ENCODE results near the gene ARL6IP4. TPM values are rescaled to one million over a fixed set of nuclear protein-coding genes. Genes with fewer than 3 reads are reported as not detected.

Gene ARL6IP4
- total RNA-seq, 1 experiment from 2014 or later = 272 TPM

DNA sequence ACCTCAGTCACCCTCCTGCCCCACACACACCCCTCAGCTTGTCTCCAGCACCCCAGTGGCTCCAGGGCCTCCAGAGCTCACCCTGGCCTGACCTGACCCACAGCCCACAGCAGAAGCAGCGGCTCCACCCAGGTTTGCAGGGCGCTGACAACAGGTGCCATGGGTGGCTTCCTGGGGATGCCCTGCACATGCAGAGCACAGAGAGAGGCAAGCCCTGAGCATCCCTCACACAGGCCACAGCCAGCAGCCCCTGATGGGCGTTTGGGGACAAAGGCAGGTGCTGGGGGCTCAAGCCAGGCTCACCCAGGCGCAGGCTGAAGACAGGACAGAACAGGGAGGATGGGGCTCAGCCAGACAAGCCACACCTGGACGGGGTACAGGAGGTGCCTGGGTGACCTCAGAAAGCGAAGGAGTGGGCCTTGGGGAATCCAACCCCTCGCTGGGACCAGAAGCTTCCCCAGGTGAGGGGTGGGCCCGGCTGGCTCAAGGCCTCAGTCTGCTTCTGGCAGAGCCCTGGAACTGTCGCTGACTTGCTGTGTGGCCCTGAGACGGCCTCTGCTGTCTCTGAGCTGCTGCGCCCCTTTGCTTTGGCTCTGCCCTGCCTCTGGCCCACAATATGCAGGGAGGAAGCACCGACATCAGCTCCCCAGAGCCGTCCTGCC is 10.6 kb downstream of the ARL6IP4 start:
- DNase-seq (ENCODE audit: low read depth) = no peak

DNA sequence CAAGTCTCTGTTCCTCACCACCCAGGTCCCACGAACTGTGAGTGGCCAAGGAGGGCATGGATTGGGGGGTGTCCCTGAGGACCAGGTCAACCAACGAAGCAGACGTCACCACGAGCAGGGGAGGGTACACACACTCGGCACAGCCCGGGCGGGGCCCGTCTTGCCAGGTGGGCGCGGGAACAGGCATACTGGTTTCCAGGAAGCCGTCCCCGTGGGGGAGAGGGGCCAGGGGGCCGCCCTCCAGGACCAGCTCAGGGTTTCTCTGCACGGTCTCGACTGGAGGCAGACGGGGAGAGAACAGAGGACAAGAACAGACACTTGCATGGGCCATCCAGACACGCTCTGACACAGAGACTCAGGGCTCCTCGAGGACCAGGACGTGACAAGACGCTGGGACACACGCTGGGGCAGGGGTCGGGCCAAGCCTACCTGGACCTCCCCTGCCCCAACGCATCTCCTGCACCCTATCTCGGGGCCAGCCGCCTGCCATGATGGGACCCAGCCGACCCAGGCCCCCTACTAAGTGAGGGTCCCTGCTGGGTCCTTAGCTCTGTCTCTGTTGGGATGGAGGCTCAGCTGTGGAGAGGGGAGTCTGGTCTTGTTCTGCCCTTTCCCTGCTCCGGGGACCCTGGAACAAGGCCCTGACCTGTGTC is 11.3 kb downstream of the ARL6IP4 start:
- no peak for DNase-seq (ENCODE audit: low read depth)

DNA sequence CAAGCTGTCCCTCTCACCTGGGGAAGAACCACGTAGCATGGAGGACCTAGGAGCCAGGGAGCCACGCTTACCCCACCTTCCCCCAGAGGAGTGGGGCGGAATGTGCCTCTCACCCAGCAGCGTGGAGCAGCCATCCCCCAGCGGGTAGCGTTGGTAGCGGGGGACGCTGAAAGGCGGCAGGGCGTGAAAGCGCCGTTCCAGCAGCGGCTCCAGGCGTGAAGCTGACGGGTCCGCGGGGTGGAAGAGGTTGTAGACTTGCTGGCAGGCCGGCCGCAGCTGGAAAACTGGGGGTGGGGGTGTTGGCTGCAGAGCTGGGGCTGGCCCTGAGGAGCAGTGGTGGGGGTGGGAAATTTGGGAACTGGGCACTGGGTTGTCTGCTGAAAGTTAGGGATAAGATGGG is 11.9 kb downstream of the ARL6IP4 start:
- no peak for DNase-seq (ENCODE audit: low read depth)

DNA sequence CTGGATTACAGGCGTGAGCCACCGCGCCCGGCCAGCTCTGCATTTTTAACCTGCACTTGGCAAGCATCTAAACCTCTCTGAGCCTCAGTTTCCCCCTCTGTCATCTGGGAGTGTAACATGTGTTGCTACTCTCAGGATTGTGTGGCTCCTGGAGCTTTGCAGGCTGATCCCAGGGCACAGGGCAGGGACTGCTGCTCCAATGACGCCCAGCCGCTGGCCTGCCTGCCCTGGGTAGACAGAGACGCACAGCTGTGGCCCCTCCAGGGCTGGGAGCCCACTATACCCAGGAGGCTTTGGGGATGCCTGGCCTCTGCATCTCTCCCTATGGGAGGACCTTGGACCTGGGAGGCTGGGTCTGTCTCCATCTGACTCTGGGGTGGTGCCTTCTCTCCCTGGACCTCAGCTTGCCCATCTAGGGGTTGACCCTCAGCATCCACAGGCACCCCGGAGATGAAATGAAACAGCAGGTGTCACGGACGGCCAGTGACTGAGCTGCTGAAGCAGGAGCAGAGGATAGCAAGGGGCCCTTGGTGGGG is 13.7 kb downstream of the ARL6IP4 start:
- no peak for DNase-seq (ENCODE audit: low read depth)

DNA sequence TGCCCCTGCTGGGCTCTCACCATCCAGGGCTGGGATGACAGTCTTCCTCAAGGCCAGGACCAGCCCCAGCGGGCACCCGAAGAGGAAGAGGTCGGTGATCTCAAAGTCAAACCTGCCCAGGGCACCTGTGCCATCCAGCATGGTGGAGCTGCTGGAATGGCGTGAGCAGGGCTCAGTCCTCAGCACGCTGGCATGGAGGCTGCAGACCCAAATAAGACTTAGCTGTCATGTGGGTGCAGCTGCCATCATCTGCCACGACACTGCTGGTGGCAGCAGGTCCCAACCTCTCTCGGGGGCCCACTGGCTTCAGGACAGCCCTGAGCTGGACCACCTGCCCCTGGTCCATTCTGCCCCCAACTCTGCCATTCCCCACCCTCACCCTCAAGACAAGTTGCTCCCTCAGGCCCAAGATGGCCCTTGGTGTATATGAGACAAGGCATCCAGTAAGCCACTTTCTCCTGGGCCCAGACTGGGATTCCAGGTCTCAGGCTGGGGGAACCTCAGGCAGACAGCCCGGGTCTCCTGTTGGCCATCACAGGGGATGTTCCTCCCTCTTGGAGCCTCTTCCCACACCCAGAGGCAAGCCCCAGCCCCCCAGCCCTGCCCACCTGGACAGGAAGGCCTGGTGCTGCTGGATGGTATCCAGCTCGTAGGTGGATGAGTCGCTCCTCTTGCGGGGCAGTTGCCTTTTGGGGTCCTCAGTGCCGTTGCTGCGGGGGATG is 14.5 kb downstream of the ARL6IP4 start:
- no peak for DNase-seq (ENCODE audit: low read depth)

DNA sequence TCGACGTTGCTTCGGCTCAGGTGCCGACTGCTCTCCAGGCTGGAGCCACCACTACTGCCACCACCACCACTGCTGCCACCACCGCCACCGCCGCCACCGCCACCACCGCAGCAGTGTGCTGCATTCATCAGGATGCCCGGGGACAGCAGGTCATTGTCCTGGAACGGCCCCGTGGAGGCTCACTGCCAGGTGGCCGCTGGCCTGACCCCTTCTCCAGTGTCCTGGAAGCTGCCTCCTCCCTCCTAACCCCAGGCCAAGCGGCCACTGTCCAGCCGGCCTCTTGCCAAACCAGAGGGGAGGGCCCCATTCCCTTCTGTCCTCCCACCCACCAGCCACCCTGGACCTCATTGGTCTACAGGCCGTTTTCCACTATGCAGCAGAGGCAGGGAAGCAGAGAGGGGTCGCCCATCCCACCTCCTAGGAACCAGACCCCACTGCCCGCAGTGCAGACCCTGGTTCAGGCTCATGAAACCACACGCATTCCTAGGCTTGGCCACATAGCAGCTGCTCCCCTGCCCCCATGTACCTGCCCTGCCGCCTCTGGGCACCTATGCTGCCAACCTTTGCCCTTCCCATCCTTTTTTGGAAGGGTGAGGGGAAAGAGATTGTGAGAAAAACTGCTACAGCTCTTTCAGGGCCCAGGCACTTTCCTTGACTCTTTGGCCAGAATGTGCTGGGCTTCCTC is 15.2 kb downstream of the ARL6IP4 start:
- DNase-seq (ENCODE audit: low read depth) = no peak

DNA sequence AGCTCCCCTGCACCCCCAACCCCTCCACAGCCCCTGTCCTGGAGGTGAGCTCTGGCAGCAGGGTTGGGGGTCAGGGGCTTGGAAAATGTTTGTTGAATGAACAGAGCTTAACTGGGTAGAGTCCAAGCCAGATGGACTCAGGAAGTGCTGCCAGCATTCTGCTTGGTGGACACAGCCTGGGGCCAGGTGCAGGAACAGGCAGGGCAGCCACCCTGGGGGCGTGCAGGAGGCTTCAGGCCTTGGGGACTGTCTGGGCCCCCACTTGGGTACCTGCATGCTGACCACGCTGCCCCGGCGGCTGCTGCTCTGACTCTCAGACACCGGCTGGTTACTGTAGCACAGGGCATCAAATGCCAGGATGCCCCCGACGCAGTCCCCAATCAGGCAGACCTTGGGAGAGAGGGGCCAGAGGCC is 15.7 kb downstream of the ARL6IP4 start:
- DNase-seq (ENCODE audit: low read depth) = no peak

DNA sequence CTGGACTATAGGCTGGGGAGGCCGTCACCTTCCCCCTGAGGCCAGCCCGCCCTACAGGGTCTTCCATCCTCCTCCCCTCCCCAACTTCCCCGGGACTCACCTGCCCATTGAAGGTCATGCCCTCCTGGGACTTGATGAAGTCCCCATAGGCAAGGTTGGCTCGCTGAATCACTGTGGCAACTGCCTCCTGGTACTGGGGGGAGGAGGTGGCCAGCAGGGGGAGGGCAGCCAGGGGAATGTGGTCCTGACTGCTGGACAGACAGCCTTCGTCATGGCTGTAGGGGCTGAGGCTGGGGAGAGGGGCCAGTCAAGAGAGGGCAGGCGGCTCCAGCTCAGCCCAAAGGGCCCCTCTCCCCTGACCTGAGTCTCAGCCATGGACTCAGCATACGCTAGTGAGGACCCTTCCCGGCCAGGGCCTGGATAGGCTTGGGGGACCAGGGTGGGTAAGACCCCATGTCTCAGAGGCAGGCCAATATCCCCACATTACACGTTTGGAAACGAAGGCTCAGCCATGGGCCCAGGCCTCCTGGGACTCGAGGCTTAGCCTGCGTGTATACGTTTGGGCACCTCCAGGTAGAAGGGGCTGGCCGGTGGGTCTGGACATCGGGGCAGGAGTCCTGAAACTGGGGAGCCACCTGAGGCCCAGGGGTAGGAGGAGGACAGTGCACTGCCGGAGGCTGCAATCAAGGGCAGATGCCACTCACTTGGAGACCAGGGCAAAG is 16.3 kb downstream of the ARL6IP4 start:
- no peak for DNase-seq (ENCODE audit: low read depth)

DNA sequence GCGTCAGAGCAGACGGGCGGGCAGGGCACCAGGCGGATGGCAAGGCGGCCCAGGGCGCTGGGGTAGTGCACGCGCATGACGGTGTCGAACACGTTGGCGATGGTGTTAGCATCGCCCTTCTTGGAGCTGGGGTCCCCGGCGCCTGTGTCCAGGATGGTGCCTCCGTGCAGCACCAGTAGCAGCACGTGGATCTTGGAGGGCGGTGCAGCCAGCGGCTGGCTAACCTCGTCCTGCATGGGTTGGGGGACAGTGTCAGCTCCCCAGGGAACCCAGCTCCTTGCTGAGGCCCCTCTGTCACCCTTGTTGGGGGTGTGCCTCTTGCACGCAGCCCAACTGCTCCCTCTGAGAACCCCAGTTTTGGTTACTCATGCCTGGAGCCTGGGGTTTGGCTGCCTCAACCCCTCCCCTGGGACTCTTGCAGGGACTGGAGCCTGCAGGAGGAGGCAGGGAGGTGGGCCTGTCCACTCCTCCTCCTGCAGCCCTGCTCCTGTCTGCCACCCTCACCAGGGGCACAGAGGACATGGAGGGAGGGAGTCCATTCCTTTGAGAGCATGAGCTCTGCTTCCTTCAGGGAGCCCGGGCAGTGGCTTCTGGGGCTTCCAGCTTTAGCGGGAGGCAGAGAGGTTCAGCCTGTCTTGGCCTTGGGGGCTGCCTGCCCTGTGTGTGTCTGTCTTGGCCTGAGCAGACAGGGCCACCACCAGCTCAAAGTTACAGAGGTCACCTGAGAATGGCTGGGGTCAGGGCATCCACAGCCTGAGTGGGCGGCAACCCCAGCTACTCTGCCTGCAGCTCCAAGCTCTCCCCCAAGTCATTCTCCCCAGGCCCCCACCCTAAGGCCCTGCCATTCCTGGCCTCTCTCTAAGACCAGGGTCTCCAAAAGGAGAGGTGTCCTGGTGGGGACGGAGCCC is 17.1 kb downstream of the ARL6IP4 start:
- DNase-seq (ENCODE audit: low read depth) = no peak

DNA sequence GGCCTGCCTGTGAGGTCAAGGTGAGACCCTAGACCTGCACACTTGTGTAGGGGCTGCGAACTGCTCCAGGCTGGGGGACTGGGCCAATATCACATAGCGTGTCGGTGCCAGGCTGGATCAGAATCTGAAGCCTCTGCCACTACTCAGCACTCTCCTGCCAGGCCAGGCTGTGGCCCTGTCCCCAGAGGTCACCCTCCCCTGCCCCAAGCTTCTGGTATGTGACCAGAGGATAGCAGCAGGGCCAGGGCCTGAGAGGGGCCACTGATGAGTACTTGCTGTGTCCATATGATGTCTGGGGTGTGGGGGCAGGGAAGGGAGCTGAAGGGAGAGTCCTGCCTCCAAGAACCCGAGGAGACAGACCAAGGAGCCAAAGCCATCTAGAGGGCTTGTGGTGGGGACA is 17.8 kb downstream of the ARL6IP4 start:
- DNase-seq (ENCODE audit: low read depth) = no peak

DNA sequence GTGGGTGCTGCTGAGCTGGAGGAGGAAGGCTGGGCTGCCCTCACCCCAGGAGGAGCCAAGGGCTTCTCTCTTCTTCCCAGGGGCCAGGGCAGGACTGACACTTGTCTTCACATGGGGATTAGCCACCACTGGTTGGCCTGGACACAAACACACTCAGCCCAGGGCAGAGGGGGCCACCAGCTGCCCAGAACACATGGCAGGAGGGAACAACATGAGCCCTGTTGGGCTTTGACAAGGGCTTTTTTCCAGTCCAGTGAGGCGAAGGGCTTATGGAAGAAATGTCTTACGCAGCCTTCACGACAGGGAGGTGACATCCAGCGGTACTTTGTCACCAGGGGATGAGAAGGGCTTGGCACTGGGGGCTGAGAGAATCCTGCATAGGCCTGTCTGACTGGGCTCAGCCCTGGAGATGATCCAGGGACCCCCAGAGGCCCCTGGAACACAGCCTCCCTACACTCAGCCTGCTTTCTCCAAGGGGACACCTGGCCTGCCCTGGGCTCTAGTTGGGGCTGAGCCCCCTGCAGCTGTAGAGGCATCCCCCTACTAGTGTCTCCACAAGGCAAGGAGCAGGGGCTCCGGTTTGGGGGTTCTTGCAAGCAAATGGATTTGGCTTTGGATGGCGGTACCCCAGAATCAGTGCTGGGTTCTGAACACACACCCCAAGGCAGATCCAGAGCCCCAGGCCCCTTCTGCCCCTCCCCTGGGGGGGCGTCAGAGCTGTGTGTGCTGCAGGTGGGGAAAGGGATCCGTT is 18.9 kb downstream of the ARL6IP4 start:
- DNase-seq (ENCODE audit: low read depth) = no peak

DNA sequence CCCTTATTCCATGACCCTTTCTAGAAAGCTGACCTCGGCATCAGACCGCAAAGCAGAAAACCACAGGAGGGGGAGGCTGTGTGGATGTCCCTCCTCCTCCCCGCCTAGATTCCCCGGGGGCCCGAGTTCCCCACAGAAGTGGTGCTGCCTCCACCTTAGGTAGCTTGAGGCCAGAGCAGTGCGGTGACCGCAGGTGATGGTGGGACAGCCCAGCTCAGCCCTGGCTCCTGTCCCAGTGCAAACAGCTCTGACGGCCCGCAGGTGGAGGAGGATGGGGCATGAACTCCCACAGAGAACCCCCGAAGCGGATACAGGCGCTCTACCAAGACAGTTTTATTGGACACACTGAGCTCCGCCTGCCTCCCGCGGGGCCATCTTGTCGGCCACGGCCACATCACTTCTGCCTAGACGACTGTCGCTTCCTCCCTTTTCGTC is 19.5 kb downstream of the ARL6IP4 start:
- DNase-seq (ENCODE audit: low read depth) = no peak

DNA sequence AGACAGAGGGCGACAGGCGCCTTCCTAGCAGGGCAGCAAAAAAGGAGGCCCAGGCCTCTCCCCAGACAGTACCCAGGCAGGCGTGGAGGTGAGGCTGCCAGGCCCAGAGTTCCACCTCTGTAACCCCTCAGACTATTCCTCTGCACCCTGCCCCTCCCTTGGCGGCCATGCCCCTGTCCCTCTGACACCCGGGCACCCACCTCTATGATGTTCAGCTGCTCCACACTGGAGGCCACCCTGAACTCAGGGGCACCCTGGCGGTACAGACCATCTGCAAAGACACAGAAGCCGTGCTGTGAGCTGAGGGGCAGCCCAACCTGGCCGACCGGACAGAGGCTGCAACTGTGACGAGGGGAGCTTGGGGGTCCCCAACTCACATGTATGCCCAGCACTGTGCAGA is 20.1 kb downstream of the ARL6IP4 start:
- no peak for DNase-seq (ENCODE audit: low read depth)

DNA sequence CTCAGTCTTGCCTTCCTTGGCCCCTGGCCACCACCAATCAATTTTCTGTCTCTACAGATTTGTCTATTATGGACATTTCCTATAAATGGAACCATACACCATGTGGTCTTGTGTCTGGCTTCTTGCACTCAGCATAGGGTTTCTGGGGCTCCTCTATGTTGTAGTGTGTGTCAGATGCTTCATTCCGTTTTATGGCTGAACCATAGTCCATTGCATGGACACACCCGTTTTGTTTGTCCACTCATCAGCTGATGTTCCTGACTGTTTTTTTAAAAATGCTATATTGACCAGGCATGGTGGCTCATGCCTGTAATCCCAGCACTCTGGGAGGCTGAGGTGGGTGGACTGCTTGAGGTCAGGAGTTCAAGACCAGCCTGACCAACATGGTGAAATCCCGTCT is 21.0 kb downstream of the ARL6IP4 start:
- DNase-seq (ENCODE audit: low read depth) = no peak

DNA sequence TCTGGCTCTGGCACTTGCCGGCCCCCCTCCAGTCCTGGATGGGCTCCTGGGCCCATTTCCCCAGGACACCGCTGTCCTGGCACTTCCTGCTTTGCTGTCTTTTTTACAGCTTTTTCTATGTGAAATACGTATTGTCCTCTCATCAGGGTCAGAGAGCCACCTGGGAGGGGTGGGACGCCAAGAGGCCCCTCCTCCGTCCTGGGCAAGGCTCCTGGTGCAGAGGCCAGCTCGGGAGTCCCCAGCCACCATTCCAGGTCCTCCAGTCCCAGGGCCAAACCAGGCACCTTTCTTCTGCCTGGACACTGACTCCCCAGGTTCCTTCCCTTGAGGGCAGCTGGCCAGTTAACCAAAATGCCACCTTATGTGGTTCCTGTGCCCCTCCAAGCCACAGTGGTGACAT is 22.8 kb downstream of the ARL6IP4 start:
- DNase-seq (ENCODE audit: low read depth) = no peak

DNA sequence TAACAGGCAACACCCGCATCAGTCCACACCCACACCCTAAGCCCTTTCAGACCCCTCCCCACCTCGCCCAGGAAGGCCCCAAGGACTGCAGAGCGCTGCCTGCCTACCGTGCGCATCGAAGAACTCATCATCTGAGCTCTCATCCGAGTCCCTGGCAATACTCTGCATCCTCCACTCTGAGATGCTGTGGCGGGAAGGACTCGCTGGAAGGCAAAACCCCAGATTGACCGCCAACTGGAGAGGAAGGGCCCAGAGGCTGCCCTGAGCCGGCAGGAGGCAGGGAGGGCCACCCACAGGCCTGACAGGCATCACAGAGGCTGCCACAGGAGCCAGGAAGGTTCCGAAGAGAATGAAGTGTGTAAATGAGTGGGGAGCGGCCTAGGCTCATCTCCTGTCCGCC is 23.8 kb downstream of the ARL6IP4 start:
- no peak for DNase-seq (ENCODE audit: low read depth)

DNA sequence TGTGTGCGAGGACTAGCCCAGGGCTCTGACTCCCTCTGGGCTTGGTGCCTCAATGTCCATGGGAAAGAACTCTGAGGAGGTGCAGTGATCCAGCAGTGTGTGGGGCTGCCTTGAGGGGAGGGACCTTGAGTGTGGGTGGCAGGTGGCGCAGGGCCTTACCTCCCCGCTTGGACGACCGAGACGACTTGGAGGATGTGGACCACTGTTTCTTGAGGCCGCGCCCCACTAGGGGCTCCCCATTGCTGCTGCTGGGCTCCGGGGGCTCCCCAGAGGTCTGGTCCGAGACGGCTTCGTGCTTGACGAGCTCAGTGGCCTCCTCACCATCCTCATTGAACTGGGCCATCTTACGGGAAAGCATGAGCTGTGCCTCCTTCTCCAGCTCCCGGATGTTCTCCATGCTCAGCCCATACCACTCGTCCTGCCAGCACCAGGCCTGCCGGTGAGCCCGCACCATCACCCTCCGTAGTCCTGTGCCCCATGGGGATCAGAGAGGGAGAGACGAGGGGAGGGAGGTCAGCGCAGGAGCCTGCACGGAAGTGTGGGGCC is 24.7 kb downstream of the ARL6IP4 start:
- no peak for DNase-seq (ENCODE audit: low read depth)

DNA sequence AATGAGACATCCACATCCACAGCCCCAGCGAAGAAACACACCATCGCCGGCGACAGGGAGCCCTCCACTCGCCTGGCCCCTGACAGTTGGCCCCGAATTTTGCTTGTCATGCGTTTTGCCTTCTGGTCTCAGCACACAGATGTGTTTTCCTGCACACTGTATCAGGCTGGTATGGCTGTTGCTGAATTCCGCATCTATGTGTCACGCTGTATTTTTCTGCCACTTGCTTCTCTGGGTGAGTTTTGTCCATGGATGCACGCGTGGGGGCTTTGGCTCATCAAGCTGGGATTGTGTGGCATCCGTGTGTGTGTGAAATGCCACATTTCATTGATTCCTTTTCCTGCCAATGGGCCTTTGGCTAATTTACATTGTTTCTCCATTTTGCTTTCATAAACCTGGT is 26.5 kb downstream of the ARL6IP4 start:
- no peak for DNase-seq (ENCODE audit: low read depth)

DNA sequence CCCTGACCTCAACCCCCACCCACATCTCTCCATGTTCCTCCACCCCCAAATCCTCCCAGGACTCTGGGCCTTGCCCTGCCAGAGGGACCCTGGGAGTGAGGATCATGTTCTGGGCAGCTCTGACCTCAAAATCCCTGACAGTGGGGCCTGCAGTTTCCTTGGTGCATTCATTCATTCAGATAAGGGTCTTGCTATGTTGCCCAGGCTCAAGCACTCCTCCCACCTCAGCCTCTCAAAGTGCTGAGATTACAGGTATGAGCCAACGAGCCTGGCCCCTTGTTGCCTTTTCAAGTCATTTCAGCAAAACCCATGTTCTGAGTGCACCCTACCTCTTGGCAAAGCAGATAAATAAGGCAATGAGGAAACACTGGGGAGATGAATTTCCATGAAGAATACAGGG is 29.6 kb downstream of the ARL6IP4 start:
- no peak for DNase-seq (ENCODE audit: low read depth)
